Left ventricle myocardium inferior (tissue), 1 donor: ENCODE results near the gene SNORC. TPM values are rescaled to one million over a fixed set of nuclear protein-coding genes. Genes with fewer than 3 reads are reported as not detected.

ENCODE experiments used
- DNase-seq: peaks from one replicate; pipeline ENCODE4 v3.0.0-alpha.2; 2020
- H3K27ac ChIP-seq: fragments of 200-600 bp; replicated peaks from 2 replicates; pipeline ENCODE4 v1.8.0; 2021
- H3K27me3 ChIP-seq: fragments of 200-600 bp; 2 replicates; pipeline ENCODE4 v1.8.0; 2021; ENCODE audit warnings: low read depth
- H3K36me3 ChIP-seq: fragments of 200-600 bp; 2 replicates; pipeline ENCODE4 v1.8.0; 2021
- H3K4me1 ChIP-seq: fragments of 200-600 bp; 2 replicates; pipeline ENCODE4 v1.8.0; 2021
- H3K4me3 ChIP-seq: fragments of 200-600 bp; 2 replicates; pipeline ENCODE4 v1.8.0; 2021; ENCODE audit warnings: mild to moderate bottlenecking, moderate library complexity
- H3K9me3 ChIP-seq: fragments of 200-600 bp; replicated peaks from 2 replicates; pipeline ENCODE4 v1.8.0; 2021
- CTCF ChIP-seq: fragments of 200-600 bp; IDR thresholded peaks from 2 replicates; pipeline ENCODE4 v1.8.0; 2021; ENCODE audit warnings: antibody characterized with exemption, mild to moderate bottlenecking, borderline replicate concordance
- intact Hi-C: fragments of 100-400 bp; cut with micrococcal nuclease; formaldehyde crosslinking; loops from one replicate; pipeline ENCODE4 v1.11.0; 2022
- total RNA-seq: library from RNA; stranded (reverse); fragmentation: NEBNext Ultra II Directional; extraction: Animal tissue kit (Norgen Biotek cat#: 25700); gene quantifications from one replicate; pipeline ENCODE4 v1.2.1, GENCODE V29; 2021
- donor health status: DM: no; HTN: yes; CAD: no; lungs with severe emphysema.

SNORC gene
- total RNA-seq, 1 donor from 2014 or later = 1.0 TPM

DNA sequence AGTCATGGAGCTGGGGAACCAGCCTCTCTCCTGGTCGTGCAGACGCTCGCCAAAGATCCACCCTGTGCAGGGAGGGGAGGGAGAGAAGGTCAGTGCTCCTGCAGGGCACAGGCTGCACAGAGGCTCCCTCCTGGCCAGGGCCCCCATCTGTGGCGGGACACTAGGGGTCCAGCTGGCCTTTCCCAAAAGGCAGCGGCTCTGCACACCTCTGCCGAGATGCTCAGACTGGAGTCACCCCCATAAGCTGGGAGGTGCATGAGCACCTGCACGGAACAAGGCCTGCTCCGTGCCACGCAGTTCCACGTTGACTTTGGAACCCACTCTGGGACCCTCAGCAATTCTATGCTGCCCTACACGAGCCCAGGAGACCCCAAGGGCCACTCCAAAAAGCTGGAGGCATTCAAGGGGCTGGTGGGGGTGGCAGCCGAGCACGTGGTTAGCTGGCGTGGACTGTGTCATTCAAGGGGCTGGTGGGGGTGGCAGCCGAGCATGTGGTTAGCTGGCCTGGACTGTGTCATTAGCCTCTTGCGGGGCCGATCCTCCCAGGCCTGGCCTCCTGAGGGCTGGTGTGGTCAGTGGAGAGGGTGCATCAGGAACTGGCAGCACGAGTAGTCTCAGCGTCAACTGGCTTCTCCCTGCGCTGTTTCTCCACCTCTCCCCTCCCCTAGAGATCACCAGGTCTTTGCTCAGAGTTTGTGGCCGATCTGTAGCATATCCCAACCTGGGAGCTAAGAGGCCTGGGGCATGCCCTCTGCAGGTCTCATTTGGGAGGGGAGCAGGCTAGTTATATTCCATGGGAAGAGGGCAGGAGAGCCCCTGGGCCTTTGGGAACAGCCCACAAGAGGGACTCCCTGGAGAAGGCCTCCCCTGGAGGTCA, 9.8 kb downstream of the SNORC start:
- no peak overlapping the region for H3K27ac ChIP-seq
- intact Hi-C loops = no loop called here
- DNase-seq = peak; percentile 10

DNA sequence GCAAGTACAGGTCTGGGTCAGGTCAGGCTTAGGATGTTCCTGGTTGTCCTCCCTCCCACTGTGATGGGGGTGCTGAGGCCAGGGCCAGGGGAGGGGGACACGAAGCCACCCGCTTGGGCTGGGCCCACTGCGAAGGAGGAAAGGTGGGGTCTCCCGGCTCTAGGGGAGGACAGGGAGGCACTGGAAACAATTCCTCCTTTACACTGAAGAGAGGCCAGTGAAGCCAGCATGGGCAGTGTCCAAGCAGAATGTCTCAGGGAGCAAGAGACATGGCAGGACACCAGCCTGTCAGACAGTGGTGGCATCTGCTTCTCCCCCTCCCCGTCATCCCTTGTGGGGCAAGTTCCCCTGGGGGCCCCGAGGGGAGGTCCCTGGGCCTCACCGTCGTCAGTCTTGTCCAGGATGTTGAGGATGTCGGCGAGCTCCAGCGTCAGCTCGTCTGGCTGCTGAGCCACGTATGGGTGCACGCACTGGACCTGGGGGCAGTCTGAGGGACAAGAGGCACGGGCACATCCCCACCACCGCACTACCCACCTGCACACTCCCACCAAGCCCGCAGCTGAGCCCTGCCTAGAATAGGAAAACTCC, 10.8 kb downstream of the SNORC start:
- Histone ChIP-seq H3K4me3 (no peak overlapping the region), H3K4me1 (peaks cover 12% of the 10 kb centered on the region), H3K27ac (no peak overlapping the region), H3K9me3 (no peaks in the 10 kb centered on the region), H3K27me3 (peaks cover 46% of the 10 kb centered on the region), H3K36me3 (no peaks in the 10 kb centered on the region)
- TF ChIP-seq CTCF = no peak
- intact Hi-C loops = no loop called here
- DNase-seq = no peak

More for the DNA sequence above, 9.8 kb downstream of the SNORC start:
- no peaks in the 10 kb centered on the region for H3K9me3 ChIP-seq
- peaks cover 15% of the 10 kb centered on the region for H3K4me1 ChIP-seq
- peaks cover 46% of the 10 kb centered on the region for H3K27me3 ChIP-seq
- no peaks in the 10 kb centered on the region for H3K36me3 ChIP-seq
- H3K4me3 ChIP-seq = no peak overlapping the region
- no peak for TF ChIP-seq CTCF

DNA sequence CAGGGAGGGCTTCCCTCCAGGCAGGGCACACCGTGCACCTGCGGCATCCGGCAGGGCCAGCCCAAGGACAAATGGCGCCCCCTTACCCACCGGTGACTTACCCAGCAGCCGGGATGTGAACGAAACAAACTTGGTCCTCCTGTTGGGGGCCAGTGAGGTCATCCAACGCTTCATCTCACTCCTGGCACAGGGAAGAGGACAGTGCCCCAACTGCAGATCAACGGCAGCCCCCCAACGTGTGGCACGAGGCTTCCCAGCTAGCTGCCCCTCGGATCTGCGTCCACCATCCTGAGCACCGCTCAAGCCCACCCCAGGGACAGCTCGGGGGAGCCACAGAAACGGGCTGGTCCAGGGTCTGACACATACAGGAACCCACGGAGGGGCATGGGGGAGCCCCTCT, 12.0 kb downstream of the SNORC start:
- Histone ChIP-seq H3K27ac (no peak overlapping the region), H3K27me3 (peaks cover 46% of the 10 kb centered on the region), H3K4me1 (no peaks in the 10 kb centered on the region), H3K4me3 (no peak overlapping the region), H3K36me3 (no peaks in the 10 kb centered on the region), H3K9me3 (no peaks in the 10 kb centered on the region)
- DNase-seq = peak; percentile 4
- no peak for TF ChIP-seq CTCF
- intact Hi-C loops = no loop called here

GRCh38 chr2:232882505-232883115, 12.5 kb downstream of the SNORC start:
- no peak for DNase-seq
- H3K27ac ChIP-seq = no peak overlapping the region
- intact Hi-C loops = no loop called here
- no peaks in the 10 kb centered on the region for H3K36me3 ChIP-seq
- H3K9me3 ChIP-seq = no peaks in the 10 kb centered on the region
- no peak overlapping the region for H3K4me3 ChIP-seq
- TF ChIP-seq CTCF = no peak
- H3K4me1 ChIP-seq = no peaks in the 10 kb centered on the region
- H3K27me3 ChIP-seq = peaks cover 46% of the 10 kb centered on the region

DNA sequence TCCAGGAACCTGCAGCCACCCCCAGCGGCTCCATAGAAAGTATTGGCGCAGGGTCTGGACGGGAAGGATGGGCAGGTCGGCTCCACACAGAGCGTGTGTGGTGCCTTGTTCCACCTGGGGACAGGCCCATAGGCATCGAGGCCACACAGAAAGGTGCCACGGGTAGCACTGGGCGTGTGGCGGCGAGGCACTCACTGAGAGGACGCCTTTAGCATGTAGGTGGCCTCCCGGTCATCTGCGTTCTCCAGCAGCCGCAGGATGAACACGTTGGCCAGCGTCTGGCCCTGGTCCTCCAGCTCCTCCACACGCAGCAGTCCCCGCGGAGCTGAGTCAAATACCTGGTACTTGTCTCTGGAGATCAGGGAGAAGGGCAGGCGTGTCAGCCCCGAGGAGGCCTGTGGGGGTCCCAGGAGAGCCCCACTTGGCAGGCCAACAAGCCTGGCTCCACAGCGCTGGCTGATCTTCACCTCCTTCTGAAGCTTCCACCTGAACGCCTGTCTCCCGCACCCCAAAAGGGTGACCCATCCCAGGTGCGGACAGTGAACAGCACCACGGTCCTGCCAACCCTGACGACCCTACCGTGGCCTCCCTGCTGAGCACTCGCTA, 13.2 kb downstream of the SNORC start:
- intact Hi-C loops = no loop called here
- Histone ChIP-seq H3K9me3 (no peaks in the 10 kb centered on the region), H3K4me1 (no peaks in the 10 kb centered on the region), H3K27ac (no peak overlapping the region), H3K4me3 (no peak overlapping the region), H3K27me3 (peaks cover 43% of the 10 kb centered on the region), H3K36me3 (no peaks in the 10 kb centered on the region)
- no peak for DNase-seq
- TF ChIP-seq CTCF = no peak
